Panc1 (cell line): ENCODE results near the gene SLCO2A1.

Experiments
- POLR2AphosphoS5 ChIP-seq: IDR thresholded peaks from 2 replicates; pipeline ENCODE4 v1.6.1; 2012; ENCODE audit warnings: mild to moderate bottlenecking, low read depth, low read length, moderate library complexity
- REST ChIP-seq, 2 experiments: IDR thresholded peaks; 2 replicates each; pipeline ENCODE4 v1.6.1; 2011 to 2012; ENCODE audit warnings: low read depth in 2 of 2, control low read depth in 1 of 2, low read length in 1 of 2, mild to moderate bottlenecking in 1 of 2, moderate library complexity in 1 of 2; ENCODE audit not compliant: insufficient read depth in 1 of 2
- SIN3A ChIP-seq: IDR thresholded peaks from 2 replicates; pipeline ENCODE4 v1.6.1; 2012; ENCODE audit warnings: low read depth, mild to moderate bottlenecking, low read length, moderate library complexity, borderline replicate concordance; ENCODE audit not compliant: insufficient read depth
- TCF7L2 ChIP-seq: IDR thresholded peaks from 2 replicates; pipeline ENCODE4 v1.6.1; 2011; ENCODE audit warnings: mild to moderate bottlenecking, low read depth, low read length, inconsistent platforms
- TF ChIP-seq, protein P1 (sequence below): fragments of 450-650 bp; IDR thresholded peaks from 2 replicates; pipeline ENCODE4 v1.5.1; 2017; ENCODE audit warnings: mild to moderate bottlenecking

GRCh38 chr3:133924041-133924440, 105.7 kb downstream of the SLCO2A1 start:
- TF ChIP-seq, protein P1, sequence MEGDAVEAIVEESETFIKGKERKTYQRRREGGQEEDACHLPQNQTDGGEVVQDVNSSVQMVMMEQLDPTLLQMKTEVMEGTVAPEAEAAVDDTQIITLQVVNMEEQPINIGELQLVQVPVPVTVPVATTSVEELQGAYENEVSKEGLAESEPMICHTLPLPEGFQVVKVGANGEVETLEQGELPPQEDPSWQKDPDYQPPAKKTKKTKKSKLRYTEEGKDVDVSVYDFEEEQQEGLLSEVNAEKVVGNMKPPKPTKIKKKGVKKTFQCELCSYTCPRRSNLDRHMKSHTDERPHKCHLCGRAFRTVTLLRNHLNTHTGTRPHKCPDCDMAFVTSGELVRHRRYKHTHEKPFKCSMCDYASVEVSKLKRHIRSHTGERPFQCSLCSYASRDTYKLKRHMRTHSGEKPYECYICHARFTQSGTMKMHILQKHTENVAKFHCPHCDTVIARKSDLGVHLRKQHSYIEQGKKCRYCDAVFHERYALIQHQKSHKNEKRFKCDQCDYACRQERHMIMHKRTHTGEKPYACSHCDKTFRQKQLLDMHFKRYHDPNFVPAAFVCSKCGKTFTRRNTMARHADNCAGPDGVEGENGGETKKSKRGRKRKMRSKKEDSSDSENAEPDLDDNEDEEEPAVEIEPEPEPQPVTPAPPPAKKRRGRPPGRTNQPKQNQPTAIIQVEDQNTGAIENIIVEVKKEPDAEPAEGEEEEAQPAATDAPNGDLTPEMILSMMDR: no peak
- TF ChIP-seq TCF7L2: no peak
- no peak for TF ChIP-seq REST (IDR thresholded peaks at IDR 0.05; ENCODE audit: insufficient read depth in 1 of 2, low read depth in 2 of 2, low read length in 1 of 2)
- no peak for TF ChIP-seq SIN3A
- no peak for TF ChIP-seq POLR2AphosphoS5
